Tibial nerve (tissue), 4 donors: ENCODE results near the gene C6orf89. TPM values are rescaled to one million over a fixed set of nuclear protein-coding genes. Genes with fewer than 3 reads are reported as not detected.

Experiments used
- DNase-seq, 2 donors: peaks; one replicate each; pipeline ENCODE4 v3.0.0-alpha.2; 2019; ENCODE audit warnings: low spot score in 2 of 2
- H3K27ac ChIP-seq, 4 donors: fragments of 200-600 bp; sonication (generic) in 3 of 4; one replicate each; pipeline ENCODE4 v1.5.1; 2017 to 2019; ENCODE audit warnings: mild to moderate bottlenecking in 1 of 4
- H3K27me3 ChIP-seq, 2 donors: fragments of 200-600 bp; sonication (generic) in 1 of 2; one replicate each; pipeline versions ENCODE4 v1.5.1 to v1.6.0; 2017 to 2019
- H3K36me3 ChIP-seq, 3 donors: fragments of 200-600 bp; sonication (generic); one replicate each; pipeline ENCODE4 v1.5.1; 2018 to 2019
- H3K4me1 ChIP-seq, 4 donors: fragments of 200-600 bp; sonication (generic) in 3 of 4; one replicate each; pipeline ENCODE4 v1.5.1; 2017 to 2019
- H3K4me3 ChIP-seq, 4 donors: fragments of 200-600 bp; sonication (generic) in 3 of 4; one replicate each; pipeline ENCODE4 v1.5.1; 2017 to 2019; ENCODE audit warnings: mild to moderate bottlenecking in 1 of 4, moderate library complexity in 1 of 4
- H3K9me3 ChIP-seq, 4 donors: fragments of 200-600 bp; sonication (generic) in 3 of 4; one replicate each; pipeline ENCODE4 v1.5.1; 2017 to 2019
- EP300 ChIP-seq, 2 donors: sonication (generic); formaldehyde crosslinking; IDR thresholded peaks; one replicate each; pipeline ENCODE4 v1.6.1; 2017; ENCODE audit warnings: antibody characterized with exemption in 2 of 2, mild to moderate bottlenecking in 1 of 2
- POLR2A ChIP-seq, 2 donors: fragments of 450-650 bp; IDR thresholded peaks; one replicate each; pipeline ENCODE4 v1.6.1; 2017; ENCODE audit warnings: antibody characterized with exemption in 2 of 2, mild to moderate bottlenecking in 2 of 2, moderate library complexity in 2 of 2
- WGBS, 2 donors: methylation state at CpG; one replicate each; pipeline ENCODE4 v1.1.5; 2018; 5-methylcytosine and 5-hydroxymethylcytosine counted together
- total RNA-seq, 4 donors: library from RNA; depleted of rRNA; stranded (reverse); fragments of >200 nt; gene quantifications; one replicate each; pipeline ENCODE4 v1.1.0, GENCODE V29; 2016
- TF ChIP-seq, protein P1 (sequence below), 5 experiments: fragments of 200-600 bp in 3 of 5; fragments of 450-650 bp in 2 of 5; sonication (generic) in 3 of 5; IDR thresholded peaks; one replicate each; pipeline ENCODE4 v1.5.1; 2016 to 2019; ENCODE audit warnings: antibody characterized with exemption in 5 of 5, mild to moderate bottlenecking in 3 of 5, moderate library complexity in 2 of 5

Gene C6orf89
- total RNA-seq, 4 donors from 2014 or later, result 41.1 to 57.9 (median 52.3) TPM

DNA sequence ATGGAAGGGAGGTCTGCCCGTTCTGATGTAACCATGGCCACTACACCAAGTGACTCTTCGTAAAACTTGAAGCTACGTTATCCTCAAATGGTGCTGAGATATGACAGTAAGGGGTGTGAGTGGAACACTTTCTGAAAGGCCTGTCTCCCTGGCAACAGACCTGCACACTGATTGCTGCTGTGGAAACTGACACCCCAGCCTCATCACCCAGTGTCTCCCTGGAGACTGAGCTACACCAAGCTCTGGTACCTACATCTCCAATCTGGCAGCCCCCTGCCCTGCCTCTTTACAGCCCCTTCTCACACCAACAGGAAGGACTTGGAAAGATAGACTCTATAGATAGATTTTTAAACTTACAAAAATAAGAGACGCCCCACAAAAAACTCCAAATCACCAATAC, 82.0 kb downstream of the C6orf89 start:
- DNase-seq, result no peak
- Histone ChIP-seq H3K36me3 (peaks cover 12 to 70% (median 34%) of the 10 kb centered on the region in 3 donors), H3K4me3 (no peak overlapping the region), H3K4me1 (peaks cover 0 to 57% (median 6%) of the 10 kb centered on the region in 4 donors), H3K27ac (peak overlapping the region in 1 of 4 donors; percentile 25), H3K27me3 (no peaks in the 10 kb centered on the region), H3K9me3 (no peaks in the 10 kb centered on the region)
- TF ChIP-seq, protein P1, sequence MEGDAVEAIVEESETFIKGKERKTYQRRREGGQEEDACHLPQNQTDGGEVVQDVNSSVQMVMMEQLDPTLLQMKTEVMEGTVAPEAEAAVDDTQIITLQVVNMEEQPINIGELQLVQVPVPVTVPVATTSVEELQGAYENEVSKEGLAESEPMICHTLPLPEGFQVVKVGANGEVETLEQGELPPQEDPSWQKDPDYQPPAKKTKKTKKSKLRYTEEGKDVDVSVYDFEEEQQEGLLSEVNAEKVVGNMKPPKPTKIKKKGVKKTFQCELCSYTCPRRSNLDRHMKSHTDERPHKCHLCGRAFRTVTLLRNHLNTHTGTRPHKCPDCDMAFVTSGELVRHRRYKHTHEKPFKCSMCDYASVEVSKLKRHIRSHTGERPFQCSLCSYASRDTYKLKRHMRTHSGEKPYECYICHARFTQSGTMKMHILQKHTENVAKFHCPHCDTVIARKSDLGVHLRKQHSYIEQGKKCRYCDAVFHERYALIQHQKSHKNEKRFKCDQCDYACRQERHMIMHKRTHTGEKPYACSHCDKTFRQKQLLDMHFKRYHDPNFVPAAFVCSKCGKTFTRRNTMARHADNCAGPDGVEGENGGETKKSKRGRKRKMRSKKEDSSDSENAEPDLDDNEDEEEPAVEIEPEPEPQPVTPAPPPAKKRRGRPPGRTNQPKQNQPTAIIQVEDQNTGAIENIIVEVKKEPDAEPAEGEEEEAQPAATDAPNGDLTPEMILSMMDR (IDR thresholded peaks at IDR 0.05), result no peak
- TF ChIP-seq POLR2A (IDR thresholded peaks at IDR 0.05) (no peak), EP300 (IDR thresholded peaks at IDR 0.05) (no peak)
- WGBS, 2 donors, result 62 to 84% methylated on average over 4 of the region's 4 CpGs

DNA sequence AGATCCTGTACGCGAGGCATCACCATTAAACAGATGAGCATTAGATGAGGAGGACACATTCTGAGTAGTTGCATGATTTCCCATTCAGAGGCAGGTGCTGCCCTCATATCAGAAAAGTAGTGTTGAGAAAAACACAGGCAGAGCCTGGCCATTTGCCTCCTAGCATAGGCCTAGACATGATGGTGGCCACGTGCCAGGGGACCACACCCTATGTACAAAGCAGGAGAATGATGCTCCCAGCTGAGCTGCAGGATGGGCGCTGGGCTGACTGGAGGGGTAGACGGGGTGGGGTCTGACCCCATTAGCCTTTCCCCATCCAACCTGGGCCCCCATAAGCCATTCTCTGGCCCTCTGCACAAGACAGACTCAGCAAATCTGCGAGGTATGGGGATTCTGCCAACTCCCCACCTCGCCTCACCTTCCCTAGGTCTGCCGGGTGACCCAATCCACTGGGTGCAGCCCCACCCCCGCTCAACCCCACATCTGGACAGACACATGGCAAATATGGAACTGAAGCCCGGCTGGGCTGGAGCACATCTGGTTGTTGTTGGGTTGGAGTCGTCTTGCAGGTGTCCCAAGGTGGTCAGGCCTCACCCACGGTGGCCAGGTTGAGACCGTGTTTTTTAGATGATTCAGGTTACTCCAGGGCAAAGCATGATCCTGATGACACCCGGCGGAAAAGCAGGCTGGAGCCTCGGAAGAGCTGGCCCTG, 82.7 kb downstream of the C6orf89 start:
- 71 to 78% methylated on average over 14 of the region's 16 CpGs for WGBS, 2 donors
- H3K4me3 ChIP-seq, result no peak overlapping the region
- H3K36me3 ChIP-seq, result peaks cover 12 to 77% (median 34%) of the 10 kb centered on the region in 3 donors
- H3K27me3 ChIP-seq, result no peaks in the 10 kb centered on the region
- H3K4me1 ChIP-seq, result peaks cover 0 to 62% (median 8%) of the 10 kb centered on the region in 4 donors
- TF ChIP-seq EP300 (IDR thresholded peaks at IDR 0.05) (peak in 1 of 2 donors; percentile 10), POLR2A (IDR thresholded peaks at IDR 0.05) (no peak)
- peak overlapping the region in 3 of 4 donors; percentile 13 to 79 (median 70) for H3K27ac ChIP-seq
- no peaks in the 10 kb centered on the region for H3K9me3 ChIP-seq
- peak; percentile 69 to 74 for DNase-seq

DNA sequence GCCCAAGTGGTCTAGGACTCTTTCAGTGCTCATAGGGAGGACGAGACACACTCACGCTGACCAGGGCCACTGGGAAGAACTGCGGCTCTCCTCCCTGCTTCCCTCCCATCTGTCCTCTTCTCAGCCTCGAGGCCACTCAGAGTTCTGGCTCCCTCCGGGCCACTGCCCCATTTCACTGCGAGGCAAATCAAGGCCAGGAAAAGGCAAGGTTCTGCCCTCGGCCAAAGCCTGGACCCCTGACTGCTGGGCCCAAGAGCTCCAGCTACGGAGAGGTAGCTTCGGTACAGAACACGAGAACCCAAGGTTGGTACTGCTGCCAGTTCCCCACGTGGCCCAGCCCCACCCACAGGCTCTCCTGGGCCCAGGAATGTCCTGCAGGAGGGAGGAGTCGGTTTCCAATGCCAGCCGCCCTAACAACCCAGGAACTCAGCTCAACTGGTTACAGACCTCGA, 83.5 kb downstream of the C6orf89 start:
- no peak for TF ChIP-seq EP300 (IDR thresholded peaks at IDR 0.05)
- TF ChIP-seq, protein P1 (IDR thresholded peaks at IDR 0.05), result no peak
- TF ChIP-seq POLR2A (IDR thresholded peaks at IDR 0.05), result no peak
- peaks cover 0 to 60% (median 5%) of the 10 kb centered on the region in 4 donors for H3K4me1 ChIP-seq
- no peak for DNase-seq
- H3K27ac ChIP-seq, result peak overlapping the region; percentile 13 to 79 (median 64)
- 69 to 83% methylated on average over 10 to 14 of the region's 14 CpGs for WGBS, 2 donors
- H3K27me3 ChIP-seq, result no peaks in the 10 kb centered on the region
- H3K36me3 ChIP-seq, result peaks cover 12 to 86% (median 34%) of the 10 kb centered on the region in 3 donors
- H3K9me3 ChIP-seq, result no peaks in the 10 kb centered on the region
- H3K4me3 ChIP-seq, result no peak overlapping the region

DNA sequence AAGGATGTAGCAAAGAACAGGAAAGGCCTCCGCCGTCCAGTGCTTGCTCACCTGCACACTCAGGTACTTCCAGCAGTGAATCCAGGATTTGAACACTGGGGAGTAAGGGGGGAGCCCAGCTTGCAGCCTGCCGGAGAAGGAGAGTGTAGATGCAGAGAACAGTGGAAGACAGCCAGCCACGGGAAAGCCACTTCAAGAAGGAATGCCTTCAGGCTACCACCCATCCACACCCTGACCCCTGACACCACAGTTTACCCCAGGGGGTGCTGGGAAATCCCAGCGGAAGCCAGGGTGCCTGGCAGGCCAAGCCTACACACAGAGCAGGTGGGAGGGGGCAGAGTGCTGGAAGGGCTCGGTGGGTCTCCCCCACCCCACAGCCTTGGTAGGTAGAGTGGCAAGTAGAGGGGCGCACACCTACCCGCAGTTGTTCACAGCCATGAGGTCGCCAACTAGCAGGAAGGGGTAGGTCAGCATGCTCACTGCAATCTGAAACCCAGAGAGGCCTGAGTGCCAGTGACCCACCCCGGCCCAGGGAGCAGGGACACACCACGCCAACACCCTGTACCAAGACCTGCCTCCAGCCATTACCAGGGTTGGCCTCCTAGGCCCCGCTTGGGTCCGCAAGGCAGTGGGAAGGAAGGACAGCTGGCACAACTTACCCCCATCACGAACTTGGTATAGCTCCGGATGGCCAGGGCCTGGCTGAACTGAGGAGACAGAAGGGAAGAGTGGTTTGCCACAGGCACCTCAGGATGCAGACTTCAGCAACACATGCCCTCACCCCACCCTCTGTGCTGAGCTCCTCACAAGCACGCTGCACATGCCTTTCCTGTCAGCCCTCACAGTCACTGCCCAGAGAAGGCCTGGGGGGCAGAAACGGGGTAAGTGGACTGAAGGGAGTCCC, 84.5 kb downstream of the C6orf89 start:
- TF ChIP-seq, protein P1 (IDR thresholded peaks at IDR 0.05), result no peak
- TF ChIP-seq EP300 (IDR thresholded peaks at IDR 0.05), result no peak
- TF ChIP-seq POLR2A (IDR thresholded peaks at IDR 0.05), result no peak
- Histone ChIP-seq H3K27ac (peak overlapping the region in 2 of 4 donors; percentile 75 to 79), H3K4me3 (no peak overlapping the region), H3K9me3 (no peaks in the 10 kb centered on the region), H3K27me3 (no peaks in the 10 kb centered on the region), H3K4me1 (peaks cover 0 to 60% (median 4%) of the 10 kb centered on the region in 4 donors), H3K36me3 (peaks cover 17 to 95% (median 34%) of the 10 kb centered on the region in 3 donors)
- DNase-seq, result no peak
- WGBS, 2 donors, result 80 to 83% methylated on average over 17 of the region's 17 CpGs
